Myocyte (in vitro differentiated cells): ENCODE data around the gene KRTAP29-1. TPM values are rescaled to one million over a fixed set of nuclear protein-coding genes. Genes with fewer than 3 reads are reported as not detected.

Experiments
- total RNA-seq: library from RNA; depleted of rRNA; stranded (reverse); fragments of >200 nt; gene quantifications from 2 replicates; pipeline ENCODE4 v1.2.3, GENCODE V29; 2014

KRTAP29-1 gene
- total RNA-seq, 1 donor from 2014 or later = not detected

Other genes starting within 250 kb of the KRTAP29-1 start
- not detected in 2 replicates for gene KRTAP2-2, start 247.6 kb downstream of the KRTAP29-1 start, total RNA-seq
- 0.19 TPM in 1 of 2 replicates, not detected in the other for gene KRTAP2-3, start 242.7 kb downstream of the KRTAP29-1 start, total RNA-seq
- not detected in 2 replicates for gene KRTAP2-4, start 237.0 kb downstream of the KRTAP29-1 start, total RNA-seq
- gene KRTAP4-7, start 218.7 kb downstream of the KRTAP29-1 start, total RNA-seq = not detected in 2 replicates
- gene KRTAP4-8, start 204.7 kb downstream of the KRTAP29-1 start, total RNA-seq = not detected in 2 replicates
- gene KRTAP4-16, start 200.6 kb downstream of the KRTAP29-1 start, total RNA-seq = not detected in 2 replicates
- not detected in 2 replicates for gene KRTAP4-9, start 197.5 kb downstream of the KRTAP29-1 start, total RNA-seq
- gene KRTAP4-11, start 184.5 kb downstream of the KRTAP29-1 start, total RNA-seq = not detected in 2 replicates
- not detected in 2 replicates for gene KRTAP4-12, start 178.7 kb downstream of the KRTAP29-1 start, total RNA-seq
- gene KRTAP4-6, start 162.3 kb downstream of the KRTAP29-1 start, total RNA-seq = not detected in 2 replicates
- gene KRTAP4-5, start 153.0 kb downstream of the KRTAP29-1 start, total RNA-seq = not detected in 2 replicates
- not detected in 2 replicates for gene KRTAP4-4, start 142.1 kb downstream of the KRTAP29-1 start, total RNA-seq
- not detected in 2 replicates for gene KRTAP4-3, start 134.6 kb downstream of the KRTAP29-1 start, total RNA-seq
- gene KRTAP4-2, start 124.6 kb downstream of the KRTAP29-1 start, total RNA-seq = not detected in 2 replicates
- gene KRTAP4-1, start 117.9 kb downstream of the KRTAP29-1 start, total RNA-seq = not detected in 2 replicates
- gene KRTAP9-1, start 113.0 kb downstream of the KRTAP29-1 start, total RNA-seq = not detected in 2 replicates
- gene KRTAP9-2, start 76.2 kb downstream of the KRTAP29-1 start, total RNA-seq = not detected in 2 replicates
- not detected in 2 replicates for gene KRTAP9-3, start 70.4 kb downstream of the KRTAP29-1 start, total RNA-seq
- gene KRTAP9-8, start 64.9 kb downstream of the KRTAP29-1 start, total RNA-seq = not detected in 2 replicates
- gene KRTAP9-4, start 53.2 kb downstream of the KRTAP29-1 start, total RNA-seq = not detected in 2 replicates
- gene KRTAP9-9, start 47.5 kb downstream of the KRTAP29-1 start, total RNA-seq = not detected in 2 replicates
- gene KRTAP9-6, start 37.5 kb downstream of the KRTAP29-1 start, total RNA-seq = not detected in 2 replicates
- gene KRTAP9-7, start 27.2 kb downstream of the KRTAP29-1 start, total RNA-seq = not detected in 2 replicates
- not detected in 2 replicates for gene KRTAP16-1, start 6.5 kb upstream of the KRTAP29-1 start, total RNA-seq
- gene KRTAP17-1, start 12.9 kb upstream of the KRTAP29-1 start, total RNA-seq = not detected in 2 replicates
- not detected in 2 replicates for gene KRT33A, start 48.0 kb upstream of the KRTAP29-1 start, total RNA-seq
- gene KRT33B, start 67.0 kb upstream of the KRTAP29-1 start, total RNA-seq = 0.08 TPM in 1 of 2 replicates, not detected in the other
- 0.16 TPM in 1 of 2 replicates, not detected in the other for gene KRT34, start 79.5 kb upstream of the KRTAP29-1 start, total RNA-seq
- gene KRT31, start 94.8 kb upstream of the KRTAP29-1 start, total RNA-seq = 0.52 and 0.86 TPM in 2 replicates
- not detected in 2 replicates for gene KRT37, start 121.7 kb upstream of the KRTAP29-1 start, total RNA-seq
- not detected in 2 replicates for gene KRT38, start 138.1 kb upstream of the KRTAP29-1 start, total RNA-seq
- gene KRT32, start 164.5 kb upstream of the KRTAP29-1 start, total RNA-seq = not detected in 2 replicates
- not detected in 2 replicates for gene KRT35, start 178.3 kb upstream of the KRTAP29-1 start, total RNA-seq
- not detected in 2 replicates for gene KRT36, start 187.1 kb upstream of the KRTAP29-1 start, total RNA-seq
- gene KRT13, start 202.8 kb upstream of the KRTAP29-1 start, total RNA-seq = not detected in 2 replicates
- gene KRT15, start 216.0 kb upstream of the KRTAP29-1 start, total RNA-seq = not detected in 2 replicates
- gene KRT19, start 225.5 kb upstream of the KRTAP29-1 start, total RNA-seq = not detected in 2 replicates